K562 (cell line): ENCODE data around the gene BCL7C. TPM values are rescaled to one million over a fixed set of nuclear protein-coding genes. Genes with fewer than 3 reads are reported as not detected.

Experiments used
- CBX3 ChIP-seq, 2 experiments: IDR thresholded peaks; 1 replicate in 1 of 2; 2 replicates in 1 of 2; pipeline ENCODE4 v1.6.1; 2012; ENCODE audit warnings: inconsistent platforms in 2 of 2, low read length in 2 of 2, borderline replicate concordance in 1 of 2, control low read depth in 1 of 2
- CHD2 ChIP-seq: IDR thresholded peaks from 2 replicates; pipeline ENCODE4 v1.6.1; 2011; ENCODE audit warnings: low read depth, low read length
- CTBP1 ChIP-seq: fragments of 450-650 bp; IDR thresholded peaks from 2 replicates; pipeline ENCODE4 v1.6.1; 2016; ENCODE audit warnings: borderline replicate concordance
- GATAD2B ChIP-seq: fragments of 450-650 bp; IDR thresholded peaks from 2 replicates; pipeline ENCODE4 v1.6.1; 2017; ENCODE audit warnings: mild to moderate bottlenecking, borderline replicate concordance
- MAFF ChIP-seq: IDR thresholded peaks from 2 replicates; pipeline ENCODE4 v1.6.1; 2012; ENCODE audit warnings: low read length, improper control_type of control experiment
- NBN ChIP-seq: fragments of 450-650 bp; IDR thresholded peaks from 2 replicates; pipeline ENCODE4 v1.6.1; 2016; ENCODE audit warnings: low read depth, mild to moderate bottlenecking
- NCOA1 ChIP-seq: fragments of 450-650 bp; IDR thresholded peaks from 2 replicates; pipeline ENCODE4 v1.6.1; 2016; ENCODE audit warnings: low read depth
- NR1H2 ChIP-seq: sonication (generic); formaldehyde crosslinking; IDR thresholded peaks from 2 replicates; pipeline ENCODE4 v1.4.0; 2020; ENCODE audit warnings: mild to moderate bottlenecking, missing genetic modification reagents
- PYGO2 ChIP-seq: fragments of 450-650 bp; IDR thresholded peaks from 2 replicates; pipeline ENCODE4 v1.6.1; 2016; ENCODE audit warnings: mild to moderate bottlenecking, missing genetic modification characterization, moderate library complexity, missing compliant biosample characterization
- RCOR1 ChIP-seq, 2 experiments: IDR thresholded peaks; 2 replicates each; pipeline ENCODE4 v1.6.1; 2012; ENCODE audit warnings: low read depth in 2 of 2, low read length in 2 of 2, borderline replicate concordance in 1 of 2, improper control_type of control experiment in 1 of 2
- RFX5 ChIP-seq: IDR thresholded peaks from 2 replicates; pipeline ENCODE4 v1.6.1; 2011; ENCODE audit warnings: low read depth, mild to moderate bottlenecking, improper control_type of control experiment, low read length
- RUNX1 ChIP-seq: sonication (generic); IDR thresholded peaks from 2 replicates; pipeline ENCODE4 v1.6.1; 2016; ENCODE audit warnings: antibody characterized with exemption, low read depth
- SP2 ChIP-seq: IDR thresholded peaks from 2 replicates; pipeline ENCODE4 v1.6.1; 2011; ENCODE audit warnings: mild to moderate bottlenecking, low read depth, low read length, moderate library complexity; ENCODE audit not compliant: poor library complexity, severe bottlenecking; ENCODE audit errors: extremely low read depth
- TEAD1 ChIP-seq, 2 experiments: fragments of 450-650 bp in 1 of 2; sonication (generic) in 1 of 2; formaldehyde crosslinking; IDR thresholded peaks; 2 replicates each; pipeline versions ENCODE4 v1.4.0 to v1.8.0; 2020 to 2022; ENCODE audit warnings: mild to moderate bottlenecking in 2 of 2, missing genetic modification reagents in 1 of 2
- ZNF133 ChIP-seq: fragments of 250-450 bp; sonication (Bioruptor Pico); IDR thresholded peaks from 2 replicates; pipeline ENCODE4 v1.4.0; 2020; ENCODE audit warnings: mild to moderate bottlenecking
- ZNF134 ChIP-seq: fragments of 250-450 bp; sonication (Bioruptor Pico); conservative IDR thresholded peaks from 2 replicates; pipeline ENCODE4 v1.4.0; 2020
- ZNF436 ChIP-seq: fragments of 250-450, 450-650 bp; sonication (Bioruptor Pico); formaldehyde crosslinking; IDR thresholded peaks from 2 replicates; pipeline ENCODE4 v1.7.0; 2020; ENCODE audit warnings: mild to moderate bottlenecking
- polyA plus RNA-seq, 8 experiments: library from polyadenylated mRNA; depleted of rRNA in 4 of 8; stranded (reverse) in 5 of 8; unstranded in 3 of 8; fragments of >200 nt; fragmentation: Nextera tagmentation in 2 of 8; fragmentation: Illumina TruSeq in 1 of 8; extraction: Ambion mirVana in 2 of 8; extraction: Trizol in 1 of 8; gene quantifications; 2 replicates each; pipeline versions ENCODE4 v1.2.1 to v1.2.3, GENCODE V29; 2011 to 2014; ENCODE audit warnings: inconsistent platforms in 1 of 8, missing spikeins in 1 of 8
- total RNA-seq, 7 experiments: library from RNA; depleted of rRNA in 6 of 7; stranded (reverse); fragments of >200 nt in 6 of 7; fragmentation: Illumina TruSeq in 2 of 7; extraction: Trizol in 2 of 7; gene quantifications; 2 replicates each; pipeline versions ENCODE4 v1.2.1 to v1.2.3, GENCODE V29; 2011 to 2021; ENCODE audit warnings: low replicate concordance in 1 of 7
- TF ChIP-seq, protein P1 (sequence below): fragments of 250-450 bp; sonication (Bioruptor Pico); IDR thresholded peaks from 2 replicates; pipeline ENCODE4 v1.8.0; 2022; ENCODE audit warnings: moderate library complexity, mild to moderate bottlenecking, inconsistent platforms
- TF ChIP-seq, protein P2 (sequence below): fragments of 450-650 bp; IDR thresholded peaks from 2 replicates; pipeline ENCODE4 v1.7.0; 2016; ENCODE audit warnings: borderline replicate concordance
- TF ChIP-seq, protein P3 (sequence below): IDR thresholded peaks from 2 replicates; pipeline ENCODE4 v1.6.1; 2011; ENCODE audit not compliant: insufficient read length; ENCODE audit errors: extremely low read depth
- TF ChIP-seq, protein P4 (sequence below): sonication (generic); formaldehyde crosslinking; IDR thresholded peaks from 2 replicates; pipeline ENCODE4 v1.8.0; 2022; ENCODE audit warnings: missing genetic modification reagents, mild to moderate bottlenecking, borderline replicate concordance
- TF ChIP-seq, protein P5 (sequence below): fragments of 250-450 bp; sonication (Bioruptor Pico); IDR thresholded peaks from 2 replicates; pipeline ENCODE4 v1.8.0; 2021; ENCODE audit warnings: borderline replicate concordance, mild to moderate bottlenecking, moderate library complexity; ENCODE audit not compliant: poor library complexity, severe bottlenecking

The BCL7C gene
- total and polyA plus RNA-seq, 9 of the 15 experiments (the other 6 are each of a cell fraction or from before 2014, with no cell fraction given): 1.7 to 85.8 (median 19.6) TPM

DNA sequence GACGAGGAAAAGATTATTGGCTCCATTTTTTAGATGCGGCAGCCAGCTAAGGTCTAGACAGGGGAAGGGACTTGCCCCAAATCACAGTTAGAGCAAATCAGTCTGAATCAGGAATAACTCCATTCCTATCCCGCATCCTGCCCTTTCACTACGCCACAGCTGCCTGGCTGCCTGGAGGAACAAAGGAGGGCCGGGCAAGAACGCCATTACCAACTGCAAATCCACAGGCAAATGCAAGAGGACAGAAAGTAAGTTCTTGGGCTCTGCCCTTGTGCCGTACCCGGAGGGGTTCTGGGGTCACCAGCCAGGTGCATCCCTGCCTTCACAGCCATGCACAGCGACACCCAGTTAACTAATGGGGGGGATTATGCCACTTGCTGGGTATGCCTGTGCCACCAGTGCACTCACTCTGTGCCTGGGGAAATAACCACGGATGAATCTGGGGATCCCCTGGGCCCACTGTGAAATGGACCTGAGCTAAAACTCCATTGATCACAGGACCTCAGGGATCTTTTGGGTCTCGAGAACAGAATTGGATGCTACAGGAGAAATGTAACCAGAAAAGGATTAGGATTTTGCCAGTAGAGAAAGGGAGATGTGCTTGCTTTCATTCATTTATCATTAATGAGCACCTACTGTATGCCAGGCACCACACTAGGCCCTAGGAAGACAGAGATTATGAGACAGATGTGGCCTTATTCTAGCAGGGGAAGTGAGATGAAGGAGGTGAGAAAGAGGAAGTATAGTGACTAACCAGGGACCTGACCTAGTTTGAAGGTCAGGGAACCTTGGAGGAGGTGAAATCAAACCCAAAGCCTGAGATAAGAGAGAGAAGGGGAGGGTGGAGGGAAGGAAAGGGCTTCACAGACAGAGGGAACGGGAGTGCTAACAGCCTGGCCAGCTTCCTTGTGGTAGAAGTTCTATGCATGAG lies 17.7 kb downstream of the BCL7C start (continued):
- TF ChIP-seq, protein P1, sequence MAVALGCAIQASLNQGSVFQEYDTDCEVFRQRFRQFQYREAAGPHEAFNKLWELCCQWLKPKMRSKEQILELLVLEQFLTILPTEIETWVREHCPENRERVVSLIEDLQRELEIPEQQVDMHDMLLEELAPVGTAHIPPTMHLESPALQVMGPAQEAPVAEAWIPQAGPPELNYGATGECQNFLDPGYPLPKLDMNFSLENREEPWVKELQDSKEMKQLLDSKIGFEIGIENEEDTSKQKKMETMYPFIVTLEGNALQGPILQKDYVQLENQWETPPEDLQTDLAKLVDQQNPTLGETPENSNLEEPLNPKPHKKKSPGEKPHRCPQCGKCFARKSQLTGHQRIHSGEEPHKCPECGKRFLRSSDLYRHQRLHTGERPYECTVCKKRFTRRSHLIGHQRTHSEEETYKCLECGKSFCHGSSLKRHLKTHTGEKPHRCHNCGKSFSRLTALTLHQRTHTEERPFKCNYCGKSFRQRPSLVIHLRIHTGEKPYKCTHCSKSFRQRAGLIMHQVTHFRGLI (CRISPR knock-in tag): no peak
- TF ChIP-seq, protein P2, sequence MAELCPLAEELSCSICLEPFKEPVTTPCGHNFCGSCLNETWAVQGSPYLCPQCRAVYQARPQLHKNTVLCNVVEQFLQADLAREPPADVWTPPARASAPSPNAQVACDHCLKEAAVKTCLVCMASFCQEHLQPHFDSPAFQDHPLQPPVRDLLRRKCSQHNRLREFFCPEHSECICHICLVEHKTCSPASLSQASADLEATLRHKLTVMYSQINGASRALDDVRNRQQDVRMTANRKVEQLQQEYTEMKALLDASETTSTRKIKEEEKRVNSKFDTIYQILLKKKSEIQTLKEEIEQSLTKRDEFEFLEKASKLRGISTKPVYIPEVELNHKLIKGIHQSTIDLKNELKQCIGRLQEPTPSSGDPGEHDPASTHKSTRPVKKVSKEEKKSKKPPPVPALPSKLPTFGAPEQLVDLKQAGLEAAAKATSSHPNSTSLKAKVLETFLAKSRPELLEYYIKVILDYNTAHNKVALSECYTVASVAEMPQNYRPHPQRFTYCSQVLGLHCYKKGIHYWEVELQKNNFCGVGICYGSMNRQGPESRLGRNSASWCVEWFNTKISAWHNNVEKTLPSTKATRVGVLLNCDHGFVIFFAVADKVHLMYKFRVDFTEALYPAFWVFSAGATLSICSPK: no peak
- TF ChIP-seq NCOA1: peak; percentile 75
- 0 out of 2 replicates have a peak, but pooled peaks have one; percentile 72 for TF ChIP-seq NR1H2
- no peak for TF ChIP-seq CHD2
- no peak for TF ChIP-seq ZNF134 (CRISPR knock-in tag)
- TF ChIP-seq NBN: peak; percentile 96
- TF ChIP-seq SP2: no peak
- TF ChIP-seq CTBP1: peak; percentile 94
- no peak for TF ChIP-seq ZNF436 (CRISPR knock-in tag)
- no peak for TF ChIP-seq PYGO2 (tag)
- TF ChIP-seq, protein P3, sequence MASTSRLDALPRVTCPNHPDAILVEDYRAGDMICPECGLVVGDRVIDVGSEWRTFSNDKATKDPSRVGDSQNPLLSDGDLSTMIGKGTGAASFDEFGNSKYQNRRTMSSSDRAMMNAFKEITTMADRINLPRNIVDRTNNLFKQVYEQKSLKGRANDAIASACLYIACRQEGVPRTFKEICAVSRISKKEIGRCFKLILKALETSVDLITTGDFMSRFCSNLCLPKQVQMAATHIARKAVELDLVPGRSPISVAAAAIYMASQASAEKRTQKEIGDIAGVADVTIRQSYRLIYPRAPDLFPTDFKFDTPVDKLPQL: no peak
- TF ChIP-seq RUNX1: no peak
- TF ChIP-seq RCOR1 (IDR thresholded peaks at IDR 0.05; ENCODE audit: borderline replicate concordance in 1 of 2, low read depth in 2 of 2, low read length in 2 of 2): peak; percentile 41 to 98; a peak in 3 of 4 replicates
- TF ChIP-seq, protein P4, sequence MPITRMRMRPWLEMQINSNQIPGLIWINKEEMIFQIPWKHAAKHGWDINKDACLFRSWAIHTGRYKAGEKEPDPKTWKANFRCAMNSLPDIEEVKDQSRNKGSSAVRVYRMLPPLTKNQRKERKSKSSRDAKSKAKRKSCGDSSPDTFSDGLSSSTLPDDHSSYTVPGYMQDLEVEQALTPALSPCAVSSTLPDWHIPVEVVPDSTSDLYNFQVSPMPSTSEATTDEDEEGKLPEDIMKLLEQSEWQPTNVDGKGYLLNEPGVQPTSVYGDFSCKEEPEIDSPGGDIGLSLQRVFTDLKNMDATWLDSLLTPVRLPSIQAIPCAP (CRISPR knock-in tag): no peak
- no peak for TF ChIP-seq TEAD1 (CRISPR knock-in tag; IDR thresholded peaks at IDR 0.05)
- TF ChIP-seq, protein P5, sequence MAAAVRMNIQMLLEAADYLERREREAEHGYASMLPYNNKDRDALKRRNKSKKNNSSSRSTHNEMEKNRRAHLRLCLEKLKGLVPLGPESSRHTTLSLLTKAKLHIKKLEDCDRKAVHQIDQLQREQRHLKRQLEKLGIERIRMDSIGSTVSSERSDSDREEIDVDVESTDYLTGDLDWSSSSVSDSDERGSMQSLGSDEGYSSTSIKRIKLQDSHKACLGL (CRISPR knock-in tag): no peak
- TF ChIP-seq GATAD2B: no peak
- TF ChIP-seq MAFF: no peak
- TF ChIP-seq ZNF133 (CRISPR knock-in tag): 0 out of 2 replicates have a peak, but pooled peaks have one; percentile 8
- no peak for TF ChIP-seq RFX5
- peak in 1 of 2 experiments; percentile 36; a peak in 1 of 3 replicates for TF ChIP-seq CBX3 (IDR thresholded peaks at IDR 0.05; ENCODE audit: borderline replicate concordance in 1 of 2, low read length in 2 of 2)
